Measurements from ENCODE around the gene CEP250.
"Not testable (repeated sequence)": the region's sequence is repeated elsewhere in the genome, so short reads cannot be mapped to it uniquely, and the experiment has no call there.

CEP250 gene

GRCh38 chr20:35517767-35518166 is 62.4 kb downstream of the CEP250 start:
- not testable (repeated sequence) for H3K27ac ChIP-seq; DNase-seq (ENCODE audit: low read depth, low spot score)

GRCh38 chr20:35518955-35519354 is 63.6 kb downstream of the CEP250 start:
- H3K27ac ChIP-seq, result no peak overlapping the region
- DNase-seq (ENCODE audit: low read depth, low spot score), result no peak

- no peak overlapping the region for H3K27ac ChIP-seq
- DNase-seq (ENCODE audit: low read depth, low spot score), result no peak
These were observed 68.0 kb downstream of the CEP250 start for GRCh38 chr20:35523298-35523888.

GRCh38 chr20:35525639-35526038 is 70.2 kb downstream of the CEP250 start:
- H3K27ac ChIP-seq, result no peak overlapping the region
- no peak for DNase-seq (ENCODE audit: low read depth, low spot score)

GRCh38 chr20:35527122-35527769 is 71.8 kb downstream of the CEP250 start:
- no peak overlapping the region for H3K27ac ChIP-seq

GRCh38 chr20:35529552-35529951 is 74.2 kb downstream of the CEP250 start, which contains the start of gene C20orf173:
Gene C20orf173, minus strand, starts transcription at chr20:35529652. Its CDS starts 279 bp downstream, at chr20:35529373.
- no peak within 1 kb of the TSS for H3K27ac ChIP-seq
- no peak for DNase-seq (ENCODE audit: low read depth, low spot score)

More at GRCh38 chr20:35527122-35527769, 71.8 kb downstream of the CEP250 start:
- DNase-seq (ENCODE audit: low read depth, low spot score), result no peak

GRCh38 chr20:35539756-35540212 is 84.4 kb downstream of the CEP250 start:
- H3K27ac ChIP-seq, result no peak overlapping the region
- no peak for DNase-seq (ENCODE audit: low read depth, low spot score)

- DNase-seq (ENCODE audit: low read depth, low spot score), result no peak
- H3K27ac ChIP-seq, result no peak overlapping the region
These were observed 85.9 kb downstream of the CEP250 start for GRCh38 chr20:35541118-35541782.

- peak; percentile 51 for DNase-seq (ENCODE audit: low read depth, low spot score)
These were observed 86.6 kb downstream of the CEP250 start, which contains the start of gene ERGIC3 for GRCh38 chr20:35541783-35542662. Gene ERGIC3, plus strand, starts transcription at chr20:35542078. Its CDS starts 20 bp downstream, at chr20:35542098.

GRCh38 chr20:35542990-35543389 is 87.6 kb downstream of the CEP250 start:
- DNase-seq (ENCODE audit: low read depth, low spot score), result no peak
- H3K27ac ChIP-seq, result no peak overlapping the region

More at GRCh38 chr20:35541783-35542662, 86.6 kb downstream of the CEP250 start, which contains the start of gene ERGIC3:
- peak within 1 kb of the TSS; percentile 72 for H3K27ac ChIP-seq

GRCh38 chr20:35544436-35544835 is 89.0 kb downstream of the CEP250 start:
- DNase-seq (ENCODE audit: low read depth, low spot score), result no peak
- H3K27ac ChIP-seq, result no peak overlapping the region

- H3K27ac ChIP-seq; DNase-seq (ENCODE audit: low read depth, low spot score): not testable (repeated sequence)
These were observed 89.5 kb downstream of the CEP250 start for GRCh38 chr20:35544941-35545340.

- H3K27ac ChIP-seq, result no peak overlapping the region
- DNase-seq (ENCODE audit: low read depth, low spot score), result no peak
These were observed 90.7 kb downstream of the CEP250 start for GRCh38 chr20:35546127-35546526.

GRCh38 chr20:35547329-35547728 is 91.9 kb downstream of the CEP250 start:
- no peak overlapping the region for H3K27ac ChIP-seq
- no peak for DNase-seq (ENCODE audit: low read depth, low spot score)

GRCh38 chr20:35551503-35551902 is 96.1 kb downstream of the CEP250 start:
- DNase-seq (ENCODE audit: low read depth, low spot score), result no peak
- no peak overlapping the region for H3K27ac ChIP-seq

- DNase-seq (ENCODE audit: low read depth, low spot score), result no peak
- no peak overlapping the region for H3K27ac ChIP-seq
These were observed 97.5 kb downstream of the CEP250 start for GRCh38 chr20:35552914-35553313.

- not testable (repeated sequence) for DNase-seq (ENCODE audit: low read depth, low spot score); H3K27ac ChIP-seq
These were observed 100.1 kb downstream of the CEP250 start for GRCh38 chr20:35555461-35555860.

GRCh38 chr20:35555951-35556645 is 100.7 kb downstream of the CEP250 start:
- DNase-seq (ENCODE audit: low read depth, low spot score), result no peak
- no peak overlapping the region for H3K27ac ChIP-seq

GRCh38 chr20:35556871-35557270 is 101.5 kb downstream of the CEP250 start:
- DNase-seq (ENCODE audit: low read depth, low spot score), result no peak
- no peak overlapping the region for H3K27ac ChIP-seq

Measured in epithelial cell of prostate (primary cell).